Measurements from ENCODE around the gene OPN3. TPM values are rescaled to one million over a fixed set of nuclear protein-coding genes. Genes with fewer than 3 reads are reported as not detected.

Gene OPN3
- total RNA-seq, 1 donor from 2014 or later: 10.5 TPM

DNA sequence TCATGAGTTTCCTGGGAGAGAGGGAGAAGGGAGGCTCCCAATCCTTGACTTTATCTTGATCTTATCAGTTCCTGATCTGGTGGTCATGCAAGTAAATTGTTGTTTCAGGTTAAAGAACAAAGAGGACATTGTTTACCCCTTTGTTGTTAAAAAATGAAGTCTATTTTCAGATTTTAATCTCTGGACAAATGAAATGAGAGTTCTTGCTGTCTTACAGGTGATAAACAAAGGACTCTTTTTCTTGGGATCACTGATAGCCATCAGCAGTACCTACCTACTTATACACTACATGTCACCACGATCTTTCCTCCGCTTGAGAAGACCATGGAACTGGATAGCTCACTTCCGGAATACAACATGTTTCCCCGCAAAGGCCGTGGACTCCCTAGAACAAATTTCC lies 48.4 kb downstream of the OPN3 start:
- no peak for DNase-seq (ENCODE audit: low spot score)

DNA sequence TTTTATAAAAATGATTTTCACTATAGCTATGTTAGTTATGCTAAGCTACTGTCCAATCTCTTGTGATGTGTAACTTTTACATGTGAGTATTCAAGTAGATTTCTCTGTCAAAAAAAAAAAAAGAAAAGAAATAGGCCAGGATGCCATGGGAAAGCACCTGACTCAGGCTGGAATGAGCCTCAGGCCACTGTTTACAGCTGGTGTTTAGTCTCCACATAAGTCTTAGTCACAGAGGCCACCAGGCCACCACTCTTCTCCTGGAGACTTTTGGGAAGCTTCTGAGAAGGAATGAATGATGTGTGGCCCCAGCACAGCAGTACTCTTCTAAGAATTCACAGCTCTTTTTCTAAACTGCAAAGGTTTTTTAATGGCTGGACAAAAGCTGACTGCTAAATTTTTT lies 48.9 kb downstream of the OPN3 start:
- no peak for DNase-seq (ENCODE audit: low spot score)

DNA sequence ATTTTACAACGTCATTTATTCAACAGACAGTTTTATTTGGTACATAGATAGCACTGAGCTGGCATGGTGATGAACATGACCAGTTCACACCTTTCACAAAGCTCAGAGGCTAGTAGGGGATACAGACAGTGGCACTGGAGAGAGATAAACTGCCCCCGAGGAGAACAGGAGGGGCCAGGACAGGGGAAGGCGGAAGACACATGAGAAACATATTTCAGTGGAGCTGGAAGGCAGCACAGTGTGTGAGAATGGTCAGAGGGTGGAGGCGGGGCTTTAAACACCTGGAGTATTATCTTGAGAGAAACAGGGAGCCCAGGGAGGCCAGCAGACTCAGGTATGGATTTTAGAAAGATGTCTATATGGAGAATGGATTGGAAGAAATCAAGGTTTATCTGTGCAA lies 49.5 kb downstream of the OPN3 start:
- DNase-seq (ENCODE audit: low spot score): no peak

DNA sequence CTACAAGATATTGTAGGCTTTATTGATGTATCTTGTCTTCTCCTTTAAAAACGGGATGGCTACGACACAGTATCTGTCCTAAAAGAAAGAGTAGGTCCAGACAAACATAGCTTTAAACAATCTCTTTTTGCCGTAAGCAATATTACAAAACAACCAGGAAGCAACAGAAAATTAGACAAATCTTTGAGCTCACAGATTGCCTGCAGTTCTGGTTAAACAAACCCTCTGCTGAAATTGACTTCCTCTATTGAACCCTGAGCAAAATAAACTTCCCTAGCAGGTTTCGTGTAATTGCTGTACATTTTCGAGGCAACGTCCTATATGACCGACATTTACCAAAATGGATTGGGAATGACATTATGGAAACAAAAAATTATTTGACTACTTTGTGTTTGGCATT lies 50.6 kb downstream of the OPN3 start:
- DNase-seq (ENCODE audit: low spot score): no peak

DNA sequence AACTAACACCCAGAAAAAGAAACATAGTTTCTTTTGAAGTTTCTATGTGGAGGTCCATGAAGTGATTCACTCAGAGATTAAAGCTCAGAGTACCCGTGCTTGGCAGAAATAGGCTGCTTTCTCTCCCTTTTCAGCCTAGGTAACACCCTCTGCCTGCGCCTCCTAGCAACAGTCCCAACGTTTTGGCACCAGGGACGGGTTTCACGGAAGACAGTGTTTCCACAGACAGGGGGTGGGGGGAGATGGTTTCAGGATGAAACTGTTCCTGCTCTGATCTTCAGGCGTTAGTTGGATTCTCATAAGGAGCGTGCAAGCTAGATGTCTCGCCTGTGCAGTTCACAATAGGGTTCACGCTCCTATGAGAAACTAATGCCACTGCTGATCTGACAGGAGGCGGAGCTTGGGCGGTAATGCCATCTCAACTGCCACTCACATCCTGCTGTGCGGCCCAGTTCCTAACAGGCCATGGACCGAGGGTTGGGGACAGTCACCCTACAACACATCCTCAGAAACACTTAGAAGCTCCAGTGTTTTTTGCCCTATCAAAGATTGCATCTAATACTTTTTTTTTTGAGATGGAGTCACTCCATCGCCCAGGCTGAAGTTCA lies 53.2 kb downstream of the OPN3 start:
- DNase-seq (ENCODE audit: low spot score): no peak

DNA sequence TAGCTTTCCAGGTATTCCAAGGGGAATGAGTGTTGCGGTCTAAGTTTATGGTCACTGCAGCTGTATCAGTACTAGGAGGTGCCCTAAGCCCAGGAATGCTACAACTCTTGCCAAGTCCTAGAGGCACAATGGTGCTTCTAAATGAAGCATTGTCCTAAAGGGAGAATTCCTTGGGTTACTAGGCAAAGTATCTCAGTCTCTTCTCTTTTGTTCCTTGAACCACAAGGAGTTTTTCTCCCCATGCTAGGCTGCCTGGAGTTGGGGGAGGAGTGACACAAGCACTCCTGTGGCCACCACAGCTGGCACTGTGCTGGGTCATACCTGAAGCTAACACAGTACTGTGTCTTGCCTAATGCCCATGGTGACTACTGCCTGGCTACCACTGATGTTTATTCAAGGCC lies 57.2 kb downstream of the OPN3 start:
- DNase-seq (ENCODE audit: low spot score): no peak

DNA sequence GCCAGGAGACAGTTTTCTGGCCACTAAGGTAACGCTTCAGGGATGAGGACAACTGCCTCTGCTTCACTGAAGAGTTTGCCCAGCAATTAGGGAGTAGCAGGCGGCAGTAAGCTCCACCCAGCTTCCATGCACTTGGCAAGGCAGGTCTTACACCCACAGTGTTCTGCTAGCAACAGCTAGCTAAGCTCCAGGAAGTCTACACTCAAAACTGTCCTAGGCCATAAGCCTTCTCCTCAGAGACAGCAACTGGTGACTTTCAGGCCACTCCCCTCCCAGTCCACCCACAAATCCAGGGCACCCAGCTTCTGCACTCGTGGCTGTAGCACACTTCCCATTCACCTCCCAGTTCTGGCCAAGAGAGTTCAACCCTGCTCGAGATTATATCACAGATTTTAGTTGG lies 60.7 kb downstream of the OPN3 start:
- DNase-seq (ENCODE audit: low spot score): no peak

DNA sequence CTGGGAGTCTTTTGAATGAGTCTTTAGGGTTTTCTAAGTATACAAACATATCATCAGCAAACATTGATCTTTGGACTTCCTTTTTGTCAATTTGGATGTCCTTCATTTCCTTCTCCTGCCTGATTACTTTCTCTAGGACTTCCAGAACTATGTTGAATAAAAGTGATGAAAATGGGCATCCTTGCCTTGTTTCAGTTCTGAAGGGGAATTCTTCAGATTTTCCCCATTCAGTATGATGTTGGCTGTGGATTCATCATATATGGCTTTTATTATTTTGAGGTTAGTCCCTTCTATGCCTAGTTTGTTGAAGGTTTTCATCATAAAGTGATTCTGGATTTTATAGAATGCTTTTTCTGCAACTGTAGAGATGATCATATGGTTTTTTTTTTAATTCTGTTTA lies 66.0 kb downstream of the OPN3 start:
- no peak for DNase-seq (ENCODE audit: low spot score)

DNA sequence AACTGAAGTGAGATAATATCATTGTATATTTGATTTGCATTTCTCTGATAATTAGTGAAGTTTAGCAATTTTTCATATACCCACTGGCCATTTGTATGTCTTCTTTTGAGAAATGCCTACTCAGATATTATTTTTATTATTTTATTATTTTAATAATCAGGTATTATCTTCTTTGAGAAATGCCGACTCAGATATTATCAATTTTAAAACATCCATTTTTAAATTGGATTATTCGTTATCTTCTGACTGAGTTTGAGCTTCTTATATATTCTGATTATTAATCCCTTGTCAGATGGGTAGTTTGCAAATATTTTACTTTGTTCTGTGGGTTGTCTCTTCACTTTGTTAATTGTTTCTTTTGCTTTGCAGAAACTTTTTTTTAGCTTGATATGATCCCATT lies 70.3 kb downstream of the OPN3 start:
- DNase-seq (ENCODE audit: low spot score): no peak

DNA sequence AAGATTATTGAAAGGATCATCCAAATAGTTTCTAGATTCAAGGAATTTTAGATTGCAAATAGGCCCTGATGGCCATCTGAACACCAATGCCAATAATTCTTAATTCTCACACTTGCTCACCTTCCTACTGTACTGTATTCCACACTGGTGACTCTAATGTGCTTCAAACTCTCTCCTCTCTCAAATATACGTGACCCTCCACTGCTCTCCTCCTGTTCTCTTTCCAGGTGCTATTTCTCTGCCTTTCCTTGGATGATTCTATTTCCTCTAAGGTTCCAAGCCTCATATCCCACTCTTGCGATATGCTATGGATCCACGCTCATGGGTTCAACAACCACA lies 79.4 kb downstream of the OPN3 start:
- no peak for DNase-seq (ENCODE audit: low spot score)

DNA sequence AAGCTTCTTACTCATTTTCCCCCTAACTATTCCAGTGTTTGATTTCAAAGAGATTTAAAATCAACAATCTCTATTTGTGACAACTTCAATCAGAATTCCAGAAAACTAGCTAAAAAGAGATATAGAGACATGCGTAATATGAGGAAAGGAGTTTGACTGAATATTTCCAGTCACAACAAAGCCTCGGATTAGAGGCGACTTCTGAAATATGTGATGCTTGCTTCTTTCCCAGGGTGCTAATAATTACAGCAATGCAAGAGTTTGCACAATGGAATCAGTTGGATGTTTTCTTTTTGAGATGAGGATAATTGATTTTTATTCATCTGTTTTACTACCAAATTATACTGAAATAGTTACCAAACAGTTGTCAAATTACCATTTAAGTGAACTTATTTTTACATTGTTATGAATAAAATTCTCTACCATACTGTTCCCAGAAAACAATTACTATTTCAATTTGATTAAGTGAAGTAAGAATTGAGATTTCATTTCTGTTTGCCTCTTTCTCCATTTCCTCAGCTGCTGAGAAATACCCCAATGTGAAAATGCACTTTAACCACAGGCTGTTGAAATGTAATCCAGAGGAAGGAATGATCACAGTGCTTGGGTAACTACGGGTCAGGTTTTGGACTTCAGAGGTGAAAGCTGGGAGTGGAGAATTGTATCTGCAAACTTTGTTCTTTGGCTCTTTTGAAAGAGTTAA lies 79.9 kb downstream of the OPN3 start:
- no peak for DNase-seq (ENCODE audit: low spot score)

DNA sequence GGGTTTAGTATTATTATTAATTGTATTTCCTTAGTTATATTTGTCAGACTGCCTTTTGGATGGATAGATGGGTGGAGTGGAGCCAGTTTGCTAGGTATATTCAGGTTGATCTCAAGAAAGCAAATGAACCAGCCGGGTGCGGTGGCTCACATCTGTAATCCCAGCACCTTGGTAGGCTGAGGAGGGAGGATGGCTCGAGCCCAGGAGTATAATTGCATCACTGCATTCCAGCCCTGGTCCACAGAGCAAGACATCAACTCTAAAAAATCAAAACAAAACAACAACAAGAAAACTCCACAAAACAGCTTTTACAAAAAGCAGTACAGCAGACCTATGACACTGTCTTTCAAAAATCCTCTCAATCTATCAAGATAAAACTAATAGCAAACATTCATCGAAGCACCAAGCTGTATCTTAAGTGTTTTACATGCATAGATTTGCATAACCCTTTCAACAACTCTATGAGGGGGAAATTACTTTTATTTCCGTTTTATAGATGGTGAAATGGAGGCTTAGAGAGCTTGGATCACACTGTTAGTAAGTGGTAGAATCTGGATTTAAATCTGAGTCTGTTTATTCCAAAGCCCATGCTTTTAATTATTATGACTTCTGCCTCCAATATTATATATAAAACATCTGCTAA lies 82.5 kb downstream of the OPN3 start:
- DNase-seq (ENCODE audit: low spot score): no peak

DNA sequence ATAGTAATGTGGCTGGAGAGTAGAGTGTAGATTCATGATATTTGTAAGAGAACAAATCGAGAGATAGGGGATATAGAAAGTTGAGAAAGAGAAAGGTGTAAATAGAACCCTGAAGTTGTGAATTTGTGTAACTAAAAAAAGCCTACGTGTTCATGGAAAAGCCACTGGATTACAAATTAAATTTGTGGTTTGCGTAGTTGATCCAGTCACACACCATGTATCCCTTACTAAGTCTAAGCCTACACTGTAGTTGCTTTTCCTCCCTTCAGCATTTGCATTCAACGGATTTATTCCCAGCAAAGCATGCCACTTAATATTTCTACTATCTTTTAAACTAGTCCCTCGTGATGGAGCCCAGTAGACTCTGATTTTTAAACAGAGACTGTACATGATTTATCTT lies 83.1 kb downstream of the OPN3 start:
- DNase-seq (ENCODE audit: low spot score): no peak

DNA sequence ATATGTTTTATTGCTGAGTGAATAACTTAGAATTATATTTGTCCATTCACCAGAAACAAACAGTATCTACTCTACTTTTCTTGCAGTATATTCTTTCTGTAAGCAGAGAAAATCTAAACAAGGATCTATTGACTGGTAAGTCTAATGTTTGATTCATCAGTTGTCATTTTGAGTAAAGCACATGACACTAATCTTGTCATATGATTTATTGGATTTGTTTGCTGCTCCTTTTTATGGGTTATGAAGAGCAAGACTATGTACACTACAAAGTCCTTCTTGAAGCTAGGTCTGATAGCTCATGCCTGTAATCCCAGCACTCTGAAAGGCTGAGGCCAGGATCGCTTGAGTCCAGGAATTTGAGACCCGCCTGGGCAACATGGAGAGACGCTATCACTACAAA lies 84.6 kb downstream of the OPN3 start:
- no peak for DNase-seq (ENCODE audit: low spot score)

DNA sequence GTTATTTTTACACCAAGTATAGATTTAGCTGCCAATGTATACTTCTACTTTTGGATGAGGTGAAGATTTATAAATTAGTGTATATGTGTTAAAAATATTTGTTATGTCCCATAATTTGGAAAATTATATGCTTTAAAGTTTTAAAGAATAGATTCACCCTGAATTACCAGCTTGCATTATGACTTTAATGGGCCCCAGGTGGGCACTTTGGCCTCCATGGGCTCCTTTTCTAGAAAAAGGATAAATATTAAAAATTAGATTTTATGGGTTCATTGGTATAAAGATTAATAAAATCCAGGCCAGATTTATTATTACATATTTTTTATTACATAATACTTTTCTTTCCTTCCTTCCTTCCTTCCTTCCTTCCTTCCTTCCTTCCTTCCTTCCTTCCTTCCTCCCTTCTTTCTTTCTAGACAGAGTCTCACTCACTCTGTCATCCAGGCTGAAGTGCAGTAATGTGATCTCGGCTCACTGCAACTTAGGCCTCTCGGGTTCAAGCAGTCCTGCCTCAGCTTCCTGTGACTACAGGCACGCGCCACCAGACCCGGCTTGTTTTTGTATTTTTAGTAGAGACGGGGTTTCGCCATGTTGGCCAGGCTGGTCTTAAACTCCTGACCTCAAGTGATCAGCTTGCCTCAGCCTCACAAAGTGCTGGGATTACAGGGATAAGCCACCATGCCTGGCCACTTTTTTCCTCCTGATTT lies 86.1 kb downstream of the OPN3 start:
- no peak for DNase-seq (ENCODE audit: low spot score)

DNA sequence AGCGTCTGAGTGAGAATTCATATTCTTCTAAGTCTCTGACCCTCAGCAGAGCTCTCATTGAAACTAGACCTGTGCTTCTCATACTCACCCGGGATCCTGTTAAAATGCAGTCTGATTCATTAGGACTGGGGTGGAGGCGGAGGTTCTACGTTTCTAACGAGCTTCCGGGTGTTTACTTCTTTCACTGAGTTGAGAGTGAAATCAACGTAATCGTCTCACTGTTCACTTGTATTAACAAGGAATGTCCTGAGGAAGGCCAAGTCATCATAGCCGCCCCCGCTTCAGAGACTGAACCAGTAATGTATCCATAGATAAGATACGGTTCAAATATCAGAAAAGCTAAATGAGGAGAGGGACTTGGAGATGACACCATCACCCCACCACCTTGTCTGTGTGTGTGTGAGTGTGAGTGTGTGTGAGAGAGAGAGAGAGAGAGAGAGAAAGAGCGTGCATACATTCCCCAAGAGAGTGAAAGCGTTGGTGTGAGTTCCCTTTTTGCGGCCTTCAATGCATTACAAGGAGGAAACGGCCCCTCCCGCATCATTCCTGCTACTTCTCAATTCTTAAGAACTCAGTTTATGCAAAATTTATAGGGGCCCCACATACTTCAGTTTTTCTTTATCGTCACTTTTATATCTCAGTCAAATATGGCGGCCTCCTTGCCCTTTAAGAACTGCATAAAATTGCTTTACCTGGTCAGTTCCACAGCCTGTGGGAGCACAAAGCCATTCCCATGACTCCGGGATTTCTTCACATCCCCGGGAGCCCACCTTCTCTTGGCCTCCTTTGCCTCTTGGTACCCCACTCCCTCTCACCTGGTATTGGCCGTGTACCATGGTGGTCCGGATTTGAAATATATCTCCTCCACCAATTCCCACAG lies 88.2 kb downstream of the OPN3 start:
- DNase-seq (ENCODE audit: low spot score): no peak

DNA sequence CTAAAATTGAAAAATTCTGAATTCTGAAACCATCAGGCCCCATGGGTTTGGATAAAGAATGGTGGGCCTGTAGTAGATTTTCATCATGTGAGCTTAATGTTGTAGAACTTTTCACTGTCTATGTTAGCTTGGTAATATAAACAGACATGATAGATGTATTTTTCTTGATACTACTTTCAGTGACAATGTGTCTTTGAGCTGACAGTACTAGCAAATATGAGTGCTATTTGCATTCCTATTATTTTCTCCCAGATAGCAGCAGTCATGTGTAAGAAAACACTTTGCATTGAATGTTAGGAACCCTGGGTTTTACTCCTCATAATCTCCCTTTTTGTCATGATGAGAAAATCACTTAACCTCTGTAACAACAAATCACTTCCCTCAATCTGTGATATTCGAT lies 89.9 kb downstream of the OPN3 start:
- DNase-seq (ENCODE audit: low spot score): no peak

DNA sequence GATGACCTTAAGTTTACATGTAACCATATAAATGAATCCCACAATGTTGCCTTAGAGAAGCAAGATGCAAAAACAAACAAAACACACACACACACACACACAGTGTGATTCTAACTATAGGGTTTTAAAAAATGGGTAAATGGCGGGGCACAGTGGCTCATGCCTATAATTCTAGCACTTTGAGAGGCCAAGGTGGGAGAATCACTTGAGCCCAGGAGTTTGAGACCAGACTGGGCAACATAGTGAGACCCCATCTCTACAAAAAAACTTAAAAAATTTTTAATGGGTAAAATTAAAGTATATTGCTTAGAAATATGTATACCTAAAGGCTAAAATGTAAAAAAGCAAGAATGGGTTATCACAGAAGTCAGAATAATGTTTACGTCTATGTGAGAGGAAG lies 92.2 kb downstream of the OPN3 start:
- no peak for DNase-seq (ENCODE audit: low spot score)

All from mesenteric fat pad (tissue), 1 donor.